Measurements from ENCODE around the gene KIF6. TPM values are rescaled to one million over a fixed set of nuclear protein-coding genes. Genes with fewer than 3 reads are reported as not detected.

The KIF6 gene
- total RNA-seq, 1 donor from 2014 or later, result 2.7 TPM

DNA sequence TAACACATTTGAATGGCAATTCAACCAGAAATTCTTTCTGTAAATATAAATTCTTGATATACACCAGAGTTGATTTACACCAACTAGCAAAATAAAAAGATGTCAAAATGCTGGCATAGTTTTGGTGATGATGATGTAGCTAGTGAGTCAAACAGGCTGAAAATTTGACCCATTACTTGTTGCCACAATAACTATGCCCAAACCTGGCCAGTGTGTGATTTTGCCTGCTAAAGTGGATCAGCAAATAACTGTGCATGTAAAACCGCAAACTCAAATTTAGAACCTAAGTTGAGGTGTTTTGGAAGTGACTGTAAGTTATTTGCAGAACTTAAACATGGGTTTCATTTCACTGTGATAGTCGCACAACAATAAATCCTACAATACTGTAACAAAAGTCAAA is 125.9 kb downstream of the KIF6 start:
- Histone ChIP-seq H3K9me3 (ENCODE audit: low read depth) (no peaks in the 10 kb centered on the region), H3K4me1 (no peaks in the 10 kb centered on the region)
- H3K4me1 Mint-ChIP-seq, result no peaks in the 10 kb centered on the region

DNA sequence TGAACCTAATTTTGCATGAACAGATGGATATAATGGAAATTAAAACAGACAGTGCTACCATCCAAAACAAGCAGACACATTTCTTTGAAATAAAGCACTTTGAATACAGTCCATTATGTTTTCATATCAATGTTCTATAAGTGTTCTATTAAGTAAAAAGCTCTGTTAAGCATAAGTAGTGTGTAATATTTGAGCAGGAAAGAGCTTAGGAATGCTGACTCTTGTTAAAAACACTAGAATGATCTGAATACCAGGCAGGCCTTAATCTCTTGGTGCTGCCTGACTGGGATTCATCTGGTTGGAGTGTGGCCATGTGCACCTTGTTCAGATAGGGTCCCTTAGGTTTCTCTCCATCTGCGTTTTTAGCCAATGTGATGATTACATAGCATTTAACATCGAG is 130.9 kb downstream of the KIF6 start:
- no peaks in the 10 kb centered on the region for H3K36me3 Mint-ChIP-seq
- H3K4me1 Mint-ChIP-seq, result no peaks in the 10 kb centered on the region
- H3K4me1 ChIP-seq, result no peaks in the 10 kb centered on the region
- no peak overlapping the region for H3K27ac Mint-ChIP-seq
- H3K4me3 Mint-ChIP-seq, result no peak overlapping the region
- H3K27ac ChIP-seq, result no peak overlapping the region
- no peaks in the 10 kb centered on the region for H4K20me1 ChIP-seq (ENCODE audit: low read depth)
- no peak overlapping the region for H3K4me3 ChIP-seq
- no peak overlapping the region for H3K9ac ChIP-seq
- TF ChIP-seq EZH2phosphoT487 (IDR thresholded peaks at IDR 0.05) (no peak), EZH2 (IDR thresholded peaks at IDR 0.05) (no peak), CTCF (IDR thresholded peaks at IDR 0.05) (no peak)
- H3K36me3 ChIP-seq, result no peaks in the 10 kb centered on the region
- H3K9me3 ChIP-seq (ENCODE audit: low read depth), result no peaks in the 10 kb centered on the region
- H3K9me3 Mint-ChIP-seq, result no peaks in the 10 kb centered on the region
- H3K27me3 ChIP-seq, result no peaks in the 10 kb centered on the region
- H2AFZ ChIP-seq (replicated peaks), result no peak overlapping the region
- H3K79me2 ChIP-seq (ENCODE audit: low read depth), result no peaks in the 10 kb centered on the region
- H3K27me3 Mint-ChIP-seq (ENCODE audit: insufficient read depth, low read depth), result no peaks in the 10 kb centered on the region
- H3K4me2 ChIP-seq, result no peak overlapping the region
- DNase-seq (ENCODE audit: low spot score), result no peak
- H3F3A ChIP-seq (ENCODE audit: low read depth), result no peaks in the 10 kb centered on the region

More for the DNA sequence above, 125.9 kb downstream of the KIF6 start:
- H3K27me3 Mint-ChIP-seq (ENCODE audit: insufficient read depth, low read depth), result peaks cover 3% of the 10 kb centered on the region
- Histone ChIP-seq H3K4me3 (no peak overlapping the region), H3K27me3 (no peaks in the 10 kb centered on the region), H3K36me3 (no peaks in the 10 kb centered on the region), H3K27ac (no peak overlapping the region), H3K79me2 (ENCODE audit: low read depth) (no peaks in the 10 kb centered on the region), H3K9ac (no peak overlapping the region), H2AFZ (replicated peaks) (no peak overlapping the region), H3K4me2 (no peak overlapping the region), H4K20me1 (ENCODE audit: low read depth) (no peaks in the 10 kb centered on the region), H3F3A (ENCODE audit: low read depth) (no peaks in the 10 kb centered on the region)
- no peak overlapping the region for H3K27ac Mint-ChIP-seq
- no peaks in the 10 kb centered on the region for H3K36me3 Mint-ChIP-seq
- no peak for DNase-seq (ENCODE audit: low spot score)
- no peaks in the 10 kb centered on the region for H3K9me3 Mint-ChIP-seq
- H3K4me3 Mint-ChIP-seq, result no peak overlapping the region
- no peak for TF ChIP-seq EZH2 (IDR thresholded peaks at IDR 0.05)
- no peak for TF ChIP-seq EZH2phosphoT487 (IDR thresholded peaks at IDR 0.05)
- TF ChIP-seq CTCF (IDR thresholded peaks at IDR 0.05), result no peak

GRCh38 chr6:39593646-39594045 is 131.6 kb downstream of the KIF6 start:
- H3K79me2 ChIP-seq (ENCODE audit: low read depth), result no peaks in the 10 kb centered on the region
- no peaks in the 10 kb centered on the region for H3K4me1 ChIP-seq
- Mint-ChIP-seq H3K27ac (no peak overlapping the region), H3K9me3 (no peaks in the 10 kb centered on the region), H3K4me3 (no peak overlapping the region), H3K4me1 (no peaks in the 10 kb centered on the region), H3K27me3 (ENCODE audit: insufficient read depth, low read depth) (no peaks in the 10 kb centered on the region), H3K36me3 (no peaks in the 10 kb centered on the region)
- no peaks in the 10 kb centered on the region for H4K20me1 ChIP-seq (ENCODE audit: low read depth)
- H3K27me3 ChIP-seq, result no peaks in the 10 kb centered on the region
- no peaks in the 10 kb centered on the region for H3K36me3 ChIP-seq
- H2AFZ ChIP-seq (replicated peaks), result no peak overlapping the region
- no peaks in the 10 kb centered on the region for H3F3A ChIP-seq (ENCODE audit: low read depth)
- H3K4me2 ChIP-seq, result no peak overlapping the region
- H3K9me3 ChIP-seq (ENCODE audit: low read depth), result no peaks in the 10 kb centered on the region
- no peak overlapping the region for H3K27ac ChIP-seq
- TF ChIP-seq CTCF (IDR thresholded peaks at IDR 0.05) (no peak), EZH2phosphoT487 (IDR thresholded peaks at IDR 0.05) (no peak), EZH2 (IDR thresholded peaks at IDR 0.05) (no peak)
- H3K4me3 ChIP-seq, result no peak overlapping the region
- no peak overlapping the region for H3K9ac ChIP-seq
- DNase-seq (ENCODE audit: low spot score), result no peak

Data from neural progenitor cell (in vitro differentiated cells).